Mesodermal cell (in vitro differentiated cells): Measurements from ENCODE around the gene VWF.

Experiments
- H3K27ac ChIP-seq: 2 replicates; pipeline ENCODE4 v1.7.0; 2013; ENCODE audit warnings: mild to moderate bottlenecking, low read depth, low read length, moderate library complexity; ENCODE audit not compliant: severe bottlenecking
- H3K36me3 ChIP-seq: 2 replicates; pipeline ENCODE4 v1.7.1; 2013; ENCODE audit warnings: mild to moderate bottlenecking, low read length, moderate library complexity; ENCODE audit not compliant: control insufficient read depth, insufficient read depth
- H3K4me1 ChIP-seq: one replicate; pipeline ENCODE4 v1.7.1; 2013; ENCODE audit warnings: mild to moderate bottlenecking, low read length; ENCODE audit not compliant: insufficient read depth, control insufficient read depth, poor library complexity, severe bottlenecking
- H3K4me3 ChIP-seq: 2 replicates; pipeline ENCODE4 v1.7.0; 2013; ENCODE audit warnings: low read length, control low read depth, mild to moderate bottlenecking; ENCODE audit not compliant: insufficient read depth, poor library complexity, severe bottlenecking; ENCODE audit errors: extremely low read depth
- H3K9me3 ChIP-seq: 2 replicates; pipeline ENCODE4 v1.7.1; 2013; ENCODE audit warnings: mild to moderate bottlenecking, low read length, moderate library complexity; ENCODE audit not compliant: control insufficient read depth
- WGBS, 2 experiments: methylation state at CpG; one replicate each; pipeline ENCODE4 v1.1.5; 2013; ENCODE audit warnings: missing lambda C conversion rate in 2 of 2; ENCODE audit not compliant: insufficient coverage in 2 of 2; 5-methylcytosine and 5-hydroxymethylcytosine counted together

The VWF gene

GRCh38 chr12:6090803-6091202, 33.7 kb downstream of the VWF start:
- Histone ChIP-seq H3K4me3 (no peak overlapping the region), H3K36me3 (no peaks in the 10 kb centered on the region), H3K27ac (no peak overlapping the region), H3K9me3 (no peaks in the 10 kb centered on the region), H3K4me1 (peaks cover 29% of the 10 kb centered on the region)
- 100% methylated on average over 1 to 2 of the region's 6 CpGs for WGBS, 2 experiments

- no peaks in the 10 kb centered on the region for H3K9me3 ChIP-seq
- H3K27ac ChIP-seq: peak overlapping the region; percentile 37
- peaks cover 39% of the 10 kb centered on the region for H3K4me1 ChIP-seq
- no peaks in the 10 kb centered on the region for H3K36me3 ChIP-seq
- no peak overlapping the region for H3K4me3 ChIP-seq
- WGBS, 2 experiments: 60% methylated on average over 13 of the region's 15 CpGs
Measured at GRCh38 chr12:6088921-6089747, 35.3 kb downstream of the VWF start.

- Histone ChIP-seq H3K4me3 (no peak overlapping the region), H3K9me3 (no peaks in the 10 kb centered on the region), H3K36me3 (no peaks in the 10 kb centered on the region), H3K4me1 (peaks cover 43% of the 10 kb centered on the region), H3K27ac (peak overlapping the region; percentile 16)
- 88 to 100% methylated on average over 1 to 2 of the region's 2 CpGs for WGBS, 2 experiments
Measured at GRCh38 chr12:6086316-6086715, 38.2 kb downstream of the VWF start.

- H3K4me1 ChIP-seq: peaks cover 43% of the 10 kb centered on the region
- H3K9me3 ChIP-seq: no peaks in the 10 kb centered on the region
- WGBS, 2 experiments: 82 to 97% methylated on average over 2 to 3 of the region's 3 CpGs
- no peak overlapping the region for H3K4me3 ChIP-seq
- H3K27ac ChIP-seq: no peak overlapping the region
- no peaks in the 10 kb centered on the region for H3K36me3 ChIP-seq
Measured at GRCh38 chr12:6085841-6086240, 38.6 kb downstream of the VWF start.

- WGBS, 2 experiments: 95 to 96% methylated on average over 6 of the region's 6 CpGs
Measured at GRCh38 chr12:6084969-6085450, 39.5 kb downstream of the VWF start.

GRCh38 chr12:6084261-6084968, 40.1 kb downstream of the VWF start:
- peak overlapping the region; percentile 98 for H3K27ac ChIP-seq
- peaks cover 42% of the 10 kb centered on the region for H3K4me1 ChIP-seq
- H3K4me3 ChIP-seq: no peak overlapping the region
- no peaks in the 10 kb centered on the region for H3K36me3 ChIP-seq
- no peaks in the 10 kb centered on the region for H3K9me3 ChIP-seq
- 23 to 70% methylated on average over 4 to 5 of the region's 7 CpGs for WGBS, 2 experiments

More at GRCh38 chr12:6084969-6085450, 39.5 kb downstream of the VWF start:
- Histone ChIP-seq H3K4me3 (no peak overlapping the region), H3K9me3 (no peaks in the 10 kb centered on the region), H3K27ac (peak overlapping the region; percentile 98), H3K4me1 (peaks cover 43% of the 10 kb centered on the region), H3K36me3 (no peaks in the 10 kb centered on the region)

GRCh38 chr12:6083601-6084000, 40.9 kb downstream of the VWF start:
- no peaks in the 10 kb centered on the region for H3K36me3 ChIP-seq
- peaks cover 34% of the 10 kb centered on the region for H3K4me1 ChIP-seq
- H3K9me3 ChIP-seq: no peaks in the 10 kb centered on the region
- no peak overlapping the region for H3K4me3 ChIP-seq
- WGBS, 2 experiments: 100% methylated on average over 1 of the region's 4 CpGs; no CpG with 5 or more reads in 1 of the 2 experiments
- H3K27ac ChIP-seq: peak overlapping the region; percentile 98

- Histone ChIP-seq H3K4me3 (no peak overlapping the region), H3K9me3 (no peaks in the 10 kb centered on the region), H3K27ac (peak overlapping the region; percentile 16), H3K36me3 (no peaks in the 10 kb centered on the region), H3K4me1 (peaks cover 31% of the 10 kb centered on the region)
- 95 to 98% methylated on average over 3 of the region's 3 CpGs for WGBS, 2 experiments
Measured at GRCh38 chr12:6082613-6083012, 41.9 kb downstream of the VWF start.

GRCh38 chr12:6080149-6081045, 44.1 kb downstream of the VWF start:
- no peak overlapping the region for H3K27ac ChIP-seq
- peaks cover 26% of the 10 kb centered on the region for H3K4me1 ChIP-seq
- 94 to 95% methylated on average over 13 to 18 of the region's 18 CpGs for WGBS, 2 experiments
- H3K9me3 ChIP-seq: no peaks in the 10 kb centered on the region
- H3K36me3 ChIP-seq: no peaks in the 10 kb centered on the region
- H3K4me3 ChIP-seq: no peak overlapping the region

- Histone ChIP-seq H3K9me3 (no peaks in the 10 kb centered on the region), H3K36me3 (no peaks in the 10 kb centered on the region), H3K4me1 (peaks cover 15% of the 10 kb centered on the region), H3K27ac (no peak overlapping the region), H3K4me3 (no peak overlapping the region)
- WGBS, 2 experiments: 56 to 83% methylated on average over 1 to 2 of the region's 3 CpGs
Measured at GRCh38 chr12:6078398-6079096, 45.9 kb downstream of the VWF start.
